DND-41 (cell line): ENCODE measurements around the gene RAB6A.

Experiments used
- ATAC-seq: fragments of 200-7000 bp; cut with Tn5 transposase; 3 replicates; pipeline ENCODE4 v1.9.1; 2021; ENCODE audit warnings: low read depth; ENCODE audit not compliant: insufficient read depth
- DNase-seq: peaks from one replicate; pipeline ENCODE4 v3.0.0-alpha.2; 2020
- H2AFZ ChIP-seq: 2 replicates; pipeline ENCODE4 v1.6.0; 2012; ENCODE audit warnings: low read depth, low read length
- H3K27ac ChIP-seq: 2 replicates; pipeline ENCODE4 v1.5.1; 2012; ENCODE audit warnings: low read length, inconsistent platforms
- H3K27me3 ChIP-seq: fragments of 200-600 bp; sonication (generic); 2 replicates; pipeline ENCODE4 v1.6.0; 2012; ENCODE audit warnings: low read length, mild to moderate bottlenecking, inconsistent platforms; ENCODE audit not compliant: insufficient read depth, poor library complexity
- H3K36me3 ChIP-seq: 2 replicates; pipeline ENCODE4 v1.5.1; 2012; ENCODE audit warnings: low read length, inconsistent platforms; ENCODE audit not compliant: insufficient read depth
- H3K4me1 ChIP-seq: 2 replicates; pipeline ENCODE4 v1.5.1; 2012; ENCODE audit warnings: mild to moderate bottlenecking, low read length; ENCODE audit not compliant: insufficient read depth
- H3K4me2 ChIP-seq: 2 replicates; pipeline ENCODE4 v1.6.0; 2012; ENCODE audit warnings: mild to moderate bottlenecking, moderate library complexity, low read length, inconsistent platforms; ENCODE audit not compliant: insufficient read depth
- H3K4me3 ChIP-seq, 2 experiments: fragments of 200-600 bp in 1 of 2; shearing (Covaris generic) in 1 of 2; 2 replicates each; pipeline ENCODE4 v1.5.1; 2012 to 2016; ENCODE audit warnings: inconsistent platforms in 2 of 2, low read length in 2 of 2, mild to moderate bottlenecking in 2 of 2, low read depth in 1 of 2, moderate library complexity in 1 of 2
- H3K79me2 ChIP-seq: 2 replicates; pipeline ENCODE4 v1.6.0; 2012; ENCODE audit warnings: low read length, inconsistent platforms; ENCODE audit not compliant: insufficient read depth
- H3K9ac ChIP-seq: 2 replicates; pipeline ENCODE4 v1.6.0; 2012; ENCODE audit warnings: low read depth, mild to moderate bottlenecking, inconsistent platforms, low read length, moderate library complexity
- H3K9me3 ChIP-seq: 2 replicates; pipeline ENCODE4 v1.5.1; 2012; ENCODE audit warnings: low read length, moderate library complexity, mild to moderate bottlenecking, inconsistent platforms; ENCODE audit not compliant: insufficient read depth, severe bottlenecking
- H4K20me1 ChIP-seq: 2 replicates; pipeline ENCODE4 v1.6.0; 2012; ENCODE audit warnings: low read length; ENCODE audit not compliant: insufficient read depth
- CTCF ChIP-seq: IDR thresholded peaks from 2 replicates; pipeline ENCODE4 v1.5.1; 2012; ENCODE audit warnings: borderline replicate concordance, low read length, moderate library complexity, mild to moderate bottlenecking; ENCODE audit not compliant: poor library complexity, severe bottlenecking; ENCODE audit errors: extremely low read depth
- EZH2 ChIP-seq: IDR thresholded peaks from 3 replicates; pipeline ENCODE4 v1.6.1; 2012; ENCODE audit warnings: borderline replicate concordance, low read depth, mild to moderate bottlenecking, moderate library complexity, low read length, inconsistent platforms; ENCODE audit not compliant: severe bottlenecking

The RAB6A gene

GRCh38 chr11:73625696-73626318 lies 135.1 kb downstream of the RAB6A start:
- Histone ChIP-seq H3K27ac (no peak overlapping the region), H3K4me2 (no peak overlapping the region)

More at GRCh38 chr11:73625696-73626318, 135.1 kb downstream of the RAB6A start:
- Histone ChIP-seq H3K27me3 (no peaks in the 10 kb centered on the region), H3K4me1 (no peaks in the 10 kb centered on the region), H3K79me2 (no peaks in the 10 kb centered on the region), H2AFZ (0 out of 2 replicates have a peak overlapping the region, but pooled peaks have one; percentile 49), H4K20me1 (no peaks in the 10 kb centered on the region), H3K36me3 (no peaks in the 10 kb centered on the region), H3K9ac (no peak overlapping the region), H3K4me3 (no peak overlapping the region), H3K9me3 (no peaks in the 10 kb centered on the region)
- ATAC-seq (peak; percentile 95), DNase-seq (peak; percentile 72)
- TF ChIP-seq CTCF (peak; percentile 92), EZH2 (no peak)
